Calu3 (cell line): ENCODE measurements around the gene MAP7D3. TPM values are rescaled to one million over a fixed set of nuclear protein-coding genes. Genes with fewer than 3 reads are reported as not detected.

Experiments used
- BruUV-seq: library from RNA; stranded (reverse); fragments of 400-500 nt; replicated peaks from 2 replicates; lab custom pipeline; 2021; lab: Mats Ljungman, UMichigan
- CTCF ChIA-PET: fragments of 300-600 bp; sonication (Branson Sonifier 250); formaldehyde crosslinking; loops from one replicate; lab custom pipeline; 2022; ENCODE audit warnings: antibody characterized with exemption; lab: Charles Lee
- DNase-seq: peaks from one replicate; pipeline ENCODE4 v3.0.0; 2022
- H3K27ac Mint-ChIP-seq: one replicate; pipeline ENCODE4 v1.8.0; 2022; ENCODE audit warnings: mixed read lengths; ENCODE audit not compliant: unreplicated experiment
- H3K27me3 Mint-ChIP-seq: one replicate; pipeline ENCODE4 v1.8.0; 2022; ENCODE audit warnings: mixed read lengths; ENCODE audit not compliant: unreplicated experiment
- H3K36me3 Mint-ChIP-seq: one replicate; pipeline ENCODE4 v1.8.0; 2022; ENCODE audit warnings: mild to moderate bottlenecking, moderate library complexity, mixed read lengths; ENCODE audit not compliant: insufficient read depth, unreplicated experiment
- H3K4me1 Mint-ChIP-seq: one replicate; pipeline ENCODE4 v1.8.0; 2022; ENCODE audit warnings: mild to moderate bottlenecking, low read depth, mixed read lengths; ENCODE audit not compliant: unreplicated experiment
- H3K4me3 Mint-ChIP-seq: one replicate; pipeline ENCODE4 v1.8.0; 2022; ENCODE audit warnings: mild to moderate bottlenecking, low read depth, moderate library complexity, mixed read lengths; ENCODE audit not compliant: unreplicated experiment
- H3K9me3 Mint-ChIP-seq: one replicate; pipeline ENCODE4 v1.8.0; 2022; ENCODE audit warnings: low read depth, mixed read lengths; ENCODE audit not compliant: unreplicated experiment
- CTCF ChIP-seq: fragments of 200-600 bp; IDR thresholded peaks from one replicate; pipeline ENCODE4 v1.8.0; 2022; ENCODE audit warnings: antibody characterized with exemption; ENCODE audit not compliant: unreplicated experiment
- intact Hi-C: fragments of 100-400 bp; cut with micrococcal nuclease; formaldehyde crosslinking; loops from one replicate; pipeline ENCODE4 v1.10.0; 2022; ENCODE audit not compliant: unreplicated experiment
- total RNA-seq: library from RNA; stranded (reverse); gene quantifications from 2 replicates; pipeline ENCODE4 v1.2.3, GENCODE V29; 2022

MAP7D3 gene
- total RNA-seq, 1 experiment from 2014 or later = 8.0 TPM

- intact Hi-C loops = no loop called here
- DNase-seq = no peak
- H3K9me3 Mint-ChIP-seq = no peaks in the 10 kb centered on the region
- no peaks in the 10 kb centered on the region for H3K27me3 Mint-ChIP-seq
- H3K36me3 Mint-ChIP-seq = peaks cover 5% of the 10 kb centered on the region
- CTCF ChIA-PET = no interaction called here
- H3K27ac Mint-ChIP-seq = no peak overlapping the region
- H3K4me1 Mint-ChIP-seq = no peaks in the 10 kb centered on the region
- no TSS peak for BruUV-seq
- H3K4me3 Mint-ChIP-seq = no peak overlapping the region
- no peak for TF ChIP-seq CTCF
Measured at GRCh38 chrX:136227948-136228838, 23.0 kb downstream of the MAP7D3 start.

GRCh38 chrX:136227074-136227473 is 24.1 kb downstream of the MAP7D3 start:
- peaks cover 5% of the 10 kb centered on the region for H3K36me3 Mint-ChIP-seq
- no peaks in the 10 kb centered on the region for H3K27me3 Mint-ChIP-seq
- no peak for TF ChIP-seq CTCF
- H3K4me3 Mint-ChIP-seq = no peak overlapping the region
- H3K9me3 Mint-ChIP-seq = no peaks in the 10 kb centered on the region
- H3K4me1 Mint-ChIP-seq = no peaks in the 10 kb centered on the region
- CTCF ChIA-PET = no interaction called here
- DNase-seq = no peak
- no TSS peak for BruUV-seq
- no peak overlapping the region for H3K27ac Mint-ChIP-seq
- intact Hi-C loops = no loop called here

GRCh38 chrX:136221851-136222513 is 29.2 kb downstream of the MAP7D3 start:
- no peaks in the 10 kb centered on the region for H3K36me3 Mint-ChIP-seq
- CTCF ChIA-PET = no interaction called here
- no peak for DNase-seq
- no peaks in the 10 kb centered on the region for H3K27me3 Mint-ChIP-seq
- intact Hi-C loops = no loop called here
- no peaks in the 10 kb centered on the region for H3K4me1 Mint-ChIP-seq
- no peak overlapping the region for H3K27ac Mint-ChIP-seq
- H3K4me3 Mint-ChIP-seq = no peak overlapping the region
- BruUV-seq = no TSS peak
- H3K9me3 Mint-ChIP-seq = no peaks in the 10 kb centered on the region
- no peak for TF ChIP-seq CTCF

GRCh38 chrX:136220951-136221350 is 30.2 kb downstream of the MAP7D3 start:
- Mint-ChIP-seq H3K27ac (no peak overlapping the region), H3K4me1 (no peaks in the 10 kb centered on the region), H3K4me3 (no peak overlapping the region), H3K27me3 (no peaks in the 10 kb centered on the region), H3K9me3 (no peaks in the 10 kb centered on the region), H3K36me3 (no peaks in the 10 kb centered on the region)
- no TSS peak for BruUV-seq
- no peak for TF ChIP-seq CTCF
- intact Hi-C loops = no loop called here
- CTCF ChIA-PET = no interaction called here
- DNase-seq = no peak
